Lung (tissue), 12 donors: ENCODE results near the gene RASA3. TPM values are rescaled to one million over a fixed set of nuclear protein-coding genes. Genes with fewer than 3 reads are reported as not detected.

Source experiments
- ATAC-seq: fragments of 200-7000 bp; cut with Tn5 transposase; one replicate; pipeline ENCODE4 v1.9.1; 2020; ENCODE audit warnings: moderate number of reproducible peaks; ENCODE audit not compliant: insufficient read depth, low FRiP score
- DNase-seq, 3 donors: peaks; one replicate each; pipeline ENCODE4 v3.0.0-alpha.2; 2013 to 2017
- H3K27ac ChIP-seq, 2 donors: one replicate each; pipeline ENCODE4 v1.5.1; 2013; ENCODE audit warnings: mild to moderate bottlenecking in 2 of 2, moderate library complexity in 2 of 2, control low read depth in 1 of 2, inconsistent platforms in 1 of 2, low read depth in 1 of 2, low read length in 1 of 2
- H3K27me3 ChIP-seq, 3 donors: one replicate each; pipeline ENCODE4 v1.5.1; 2013; ENCODE audit warnings: low read length in 2 of 3; ENCODE audit not compliant: control insufficient read depth in 3 of 3, insufficient read depth in 3 of 3
- H3K36me3 ChIP-seq, 4 donors: one replicate each; pipeline ENCODE4 v1.5.1; 2013; ENCODE audit warnings: low read length in 4 of 4, mild to moderate bottlenecking in 1 of 4, moderate library complexity in 1 of 4; ENCODE audit not compliant: control insufficient read depth in 4 of 4, insufficient read depth in 4 of 4
- H3K4me1 ChIP-seq, 5 donors: one replicate each; pipeline ENCODE4 v1.5.1; 2013; ENCODE audit warnings: low read length in 5 of 5, mild to moderate bottlenecking in 2 of 5, moderate library complexity in 1 of 5; ENCODE audit not compliant: control insufficient read depth in 5 of 5, insufficient read depth in 5 of 5
- H3K4me3 ChIP-seq: one replicate; pipeline ENCODE4 v1.5.1; 2013; ENCODE audit warnings: mild to moderate bottlenecking, control low read depth, moderate library complexity
- H3K9ac ChIP-seq, 2 donors: one replicate each; pipeline ENCODE4 v1.5.1; 2013; ENCODE audit warnings: low read length in 2 of 2, control low read depth in 1 of 2; ENCODE audit not compliant: insufficient read depth in 1 of 2
- H3K9me3 ChIP-seq, 4 donors: one replicate each; pipeline ENCODE4 v1.5.1; 2013; ENCODE audit warnings: low read length in 3 of 4, mild to moderate bottlenecking in 1 of 4, moderate library complexity in 1 of 4; ENCODE audit not compliant: control insufficient read depth in 4 of 4, insufficient read depth in 3 of 4
- WGBS, 2 donors: extraction: QIAGEN DNeasy Blood & Tissue Kit; methylation state at CpG; one replicate each; pipeline ENCODE4 v1.1.7; 2013; 5-methylcytosine and 5-hydroxymethylcytosine counted together
- polyA plus RNA-seq, 2 donors: library from polyadenylated mRNA; stranded (reverse); fragments of 200-250 nt; gene quantifications; one replicate each; pipeline ENCODE4 v1.2.1, GENCODE V29; 2013
- total RNA-seq, 2 donors: library from RNA; depleted of rRNA in 1 of 2; stranded (reverse); fragments of >200 nt in 1 of 2; gene quantifications; one replicate each; pipeline ENCODE4 v1.2.1, GENCODE V29; 2014 to 2021
- TF ChIP-seq, protein P1 (sequence below): IDR thresholded peaks from 2 replicates; pipeline ENCODE4 v1.5.1; 2012; ENCODE audit warnings: mild to moderate bottlenecking; ENCODE audit errors: control extremely low read depth, extremely low read depth
- donor health status: control.
- donor health status: control.
- donor health status: Bipolar disorder and iron deficiency.
- donor health status: healthy.
- donor health status: DM: yes; HTN: yes; CAD: no.

Gene RASA3
- total and polyA plus RNA-seq, 4 donors = 7.4 to 22.8 (median 16.2) TPM

DNA sequence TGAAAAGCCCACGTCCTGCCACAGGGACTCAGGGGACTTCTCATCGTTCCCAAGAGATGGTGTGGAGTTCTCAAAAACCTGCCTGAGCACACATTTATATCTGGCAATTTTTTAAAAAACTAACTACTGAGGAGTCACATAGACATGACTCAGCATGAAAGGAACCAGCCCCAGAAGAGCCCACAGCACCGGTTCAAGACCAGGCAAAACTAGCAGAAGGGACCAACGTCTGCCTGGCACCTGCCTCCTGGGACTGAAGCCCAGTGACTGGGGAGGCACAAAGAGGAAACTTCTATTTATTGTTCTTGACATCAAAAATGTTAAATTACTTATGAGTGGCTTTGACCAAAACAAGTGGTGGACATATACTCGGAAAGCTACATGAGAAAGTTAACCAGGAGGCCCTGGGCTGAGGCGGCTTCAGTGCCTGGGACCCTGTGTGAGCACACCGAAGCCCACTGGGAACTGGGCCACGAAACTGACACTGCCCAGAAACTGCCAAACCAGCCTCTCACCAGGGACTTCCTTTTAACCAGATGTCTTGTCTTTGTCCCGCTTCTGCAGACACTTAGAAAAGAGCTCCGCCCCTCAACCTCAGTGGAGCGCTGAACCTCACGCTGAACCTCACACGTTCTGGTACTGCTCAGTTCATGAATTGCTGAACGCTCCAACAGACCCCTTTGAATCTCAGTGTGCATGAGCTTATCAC lies 184.2 kb downstream of the RASA3 start:
- H3K27ac ChIP-seq = no peak overlapping the region
- TF ChIP-seq, protein P1, sequence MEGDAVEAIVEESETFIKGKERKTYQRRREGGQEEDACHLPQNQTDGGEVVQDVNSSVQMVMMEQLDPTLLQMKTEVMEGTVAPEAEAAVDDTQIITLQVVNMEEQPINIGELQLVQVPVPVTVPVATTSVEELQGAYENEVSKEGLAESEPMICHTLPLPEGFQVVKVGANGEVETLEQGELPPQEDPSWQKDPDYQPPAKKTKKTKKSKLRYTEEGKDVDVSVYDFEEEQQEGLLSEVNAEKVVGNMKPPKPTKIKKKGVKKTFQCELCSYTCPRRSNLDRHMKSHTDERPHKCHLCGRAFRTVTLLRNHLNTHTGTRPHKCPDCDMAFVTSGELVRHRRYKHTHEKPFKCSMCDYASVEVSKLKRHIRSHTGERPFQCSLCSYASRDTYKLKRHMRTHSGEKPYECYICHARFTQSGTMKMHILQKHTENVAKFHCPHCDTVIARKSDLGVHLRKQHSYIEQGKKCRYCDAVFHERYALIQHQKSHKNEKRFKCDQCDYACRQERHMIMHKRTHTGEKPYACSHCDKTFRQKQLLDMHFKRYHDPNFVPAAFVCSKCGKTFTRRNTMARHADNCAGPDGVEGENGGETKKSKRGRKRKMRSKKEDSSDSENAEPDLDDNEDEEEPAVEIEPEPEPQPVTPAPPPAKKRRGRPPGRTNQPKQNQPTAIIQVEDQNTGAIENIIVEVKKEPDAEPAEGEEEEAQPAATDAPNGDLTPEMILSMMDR = no peak
- peaks cover 0 to 4% (median 0%) of the 10 kb centered on the region in 5 donors for H3K4me1 ChIP-seq
- no peaks in the 10 kb centered on the region for H3K27me3 ChIP-seq
- no peak overlapping the region for H3K4me3 ChIP-seq
- no peak for ATAC-seq
- WGBS, 2 donors = 64 to 65% methylated on average over 14 of the region's 14 CpGs
- DNase-seq = peak in 2 of 3 donors; percentile 27 to 50
- no peaks in the 10 kb centered on the region for H3K9me3 ChIP-seq
- H3K9ac ChIP-seq = no peak overlapping the region
- no peaks in the 10 kb centered on the region for H3K36me3 ChIP-seq

DNA sequence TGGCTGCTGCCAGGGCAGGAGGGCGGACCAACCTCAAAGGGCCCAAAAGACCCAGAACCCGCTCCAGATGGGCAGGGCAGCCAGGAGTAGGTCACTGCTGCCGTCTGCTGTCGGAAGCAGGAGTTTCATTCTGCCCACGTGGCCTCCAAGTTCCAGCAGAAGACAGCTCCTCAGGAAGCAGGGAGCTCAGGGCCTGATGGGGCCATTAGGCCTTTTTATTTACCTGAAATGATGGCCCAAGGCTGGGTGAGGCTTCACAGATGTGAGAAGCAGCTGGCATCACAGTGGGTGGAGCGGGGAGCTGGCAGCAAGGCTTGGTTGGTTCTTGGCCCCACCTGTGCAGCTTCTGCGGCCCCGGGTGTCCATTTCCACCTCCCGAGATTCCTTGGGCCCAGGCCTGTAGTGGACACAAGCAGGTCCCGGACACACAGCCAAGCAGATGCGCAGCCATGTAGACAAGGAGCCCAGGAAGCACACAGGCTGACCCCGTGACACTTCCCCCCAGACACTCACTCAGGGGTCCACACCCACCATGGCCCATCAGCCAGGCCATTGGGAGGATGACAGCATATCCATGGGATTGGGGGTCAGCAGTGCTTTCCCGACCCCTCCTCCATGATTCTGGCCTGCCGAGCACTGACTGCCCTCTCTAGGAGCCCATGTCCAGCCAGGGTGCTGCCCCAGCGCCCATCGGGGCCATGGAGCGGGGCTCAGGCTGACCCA lies 185.0 kb downstream of the RASA3 start:
- Histone ChIP-seq H3K9ac (no peak overlapping the region), H3K27ac (no peak overlapping the region), H3K27me3 (no peaks in the 10 kb centered on the region), H3K4me1 (peaks cover 0 to 4% (median 0%) of the 10 kb centered on the region in 5 donors), H3K9me3 (no peaks in the 10 kb centered on the region), H3K4me3 (no peak overlapping the region), H3K36me3 (no peaks in the 10 kb centered on the region)
- 75 to 77% methylated on average over 17 of the region's 17 CpGs for WGBS, 2 donors
- ATAC-seq = no peak
- TF ChIP-seq, protein P1 = peak; percentile 23
- no peak for DNase-seq

DNA sequence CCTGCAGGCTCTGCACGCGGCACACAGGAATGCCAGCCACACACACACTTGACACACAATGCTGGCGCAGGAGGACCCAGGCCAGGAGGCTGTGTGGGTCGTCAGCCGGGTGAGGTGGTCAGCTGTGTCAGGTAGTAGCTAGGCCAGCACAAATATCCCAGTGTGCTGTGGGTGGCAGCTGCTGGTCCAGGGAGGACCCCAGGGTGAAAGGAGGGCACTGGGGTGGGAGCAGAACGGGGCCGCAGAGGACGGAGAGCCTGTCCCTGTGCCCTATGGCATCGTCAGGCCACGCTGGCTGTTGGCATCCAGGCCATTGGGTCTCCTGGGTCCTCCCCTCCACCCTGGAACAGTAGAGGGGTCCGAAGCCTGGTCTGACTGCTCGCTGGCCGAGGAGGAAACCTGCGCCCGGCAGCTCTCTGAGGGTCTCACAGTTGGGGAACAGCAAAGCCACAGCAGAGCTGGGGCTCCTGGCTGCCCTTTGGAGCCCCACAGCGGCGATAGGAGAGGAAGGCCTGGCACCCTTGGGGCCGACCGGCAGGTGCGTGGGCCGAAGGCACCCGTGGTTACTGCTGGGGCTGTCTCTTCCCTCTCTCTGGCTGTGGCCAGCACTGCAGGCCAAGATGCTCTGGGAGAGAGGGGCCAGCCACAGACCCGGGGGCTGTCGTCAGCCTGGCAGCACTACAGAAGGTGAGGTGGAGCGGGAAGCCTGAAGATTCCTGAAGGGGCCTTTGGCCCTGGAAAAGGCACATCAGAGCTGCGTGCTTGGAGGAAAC lies 185.8 kb downstream of the RASA3 start:
- Histone ChIP-seq H3K27me3 (no peaks in the 10 kb centered on the region), H3K9ac (no peak overlapping the region), H3K4me3 (no peak overlapping the region), H3K27ac (no peak overlapping the region), H3K9me3 (no peaks in the 10 kb centered on the region), H3K36me3 (no peaks in the 10 kb centered on the region), H3K4me1 (peaks cover 0 to 4% (median 0%) of the 10 kb centered on the region in 5 donors)
- DNase-seq (no peak), ATAC-seq (no peak)
- 85 to 88% methylated on average over 26 of the region's 26 CpGs for WGBS, 2 donors
- TF ChIP-seq, protein P1 = no peak
